Measurements from ENCODE around the gene CCDC74B.

GRCh38 chr2:130162968-130163367, 18.1 kb upstream of the CCDC74B start:
- no peak for TF ChIP-seq CREB5 (CRISPR knock-in tag; IDR thresholded peaks at IDR 0.05; ENCODE audit: low read depth)
- no peak for TF ChIP-seq PPARA (CRISPR knock-in tag; IDR thresholded peaks at IDR 0.05; ENCODE audit: borderline replicate concordance)
- TF ChIP-seq CSRNP3 (CRISPR knock-in tag; IDR thresholded peaks at IDR 0.05) = no peak
- no peak for TF ChIP-seq BACH2 (CRISPR knock-in tag; IDR thresholded peaks at IDR 0.05; ENCODE audit: borderline replicate concordance)
- no peak for TF ChIP-seq ZFP3 (CRISPR knock-in tag; IDR thresholded peaks at IDR 0.05)
- no peak for TF ChIP-seq PATZ1 (CRISPR knock-in tag; IDR thresholded peaks at IDR 0.05; ENCODE audit: borderline replicate concordance)

Data from SK-N-SH treated with all-trans-retinoic acid at 6 μM for 48 hours (cell line).